HepG2 (cell line): ENCODE data around the gene MIA2. TPM values are rescaled to one million over a fixed set of nuclear protein-coding genes. Genes with fewer than 3 reads are reported as not detected.
A peak's percentile ranks its signal among the peaks of the same experiment; 100 is the strongest.

Experiments used
- ARNTL ChIP-seq: sonication (generic); formaldehyde crosslinking; IDR thresholded peaks from 2 replicates; pipeline ENCODE4 v1.4.0; 2020; ENCODE audit warnings: mild to moderate bottlenecking, missing genetic modification reagents
- CREM ChIP-seq, 2 experiments: sonication (generic) in 1 of 2; formaldehyde crosslinking in 1 of 2; IDR thresholded peaks; 2 replicates each; pipeline versions ENCODE4 v1.4.0 to v1.6.1; 2016 to 2020; ENCODE audit warnings: antibody characterized with exemption in 1 of 2, mild to moderate bottlenecking in 1 of 2, missing genetic modification reagents in 1 of 2
- EHMT2 ChIP-seq: fragments of 200-600 bp; sonication (generic); IDR thresholded peaks from 2 replicates; pipeline ENCODE4 v1.7.0; 2017; ENCODE audit warnings: antibody characterized with exemption, low read depth, low read length, borderline replicate concordance
- FOXA1 ChIP-seq, 2 experiments: fragments of 450-650 bp in 1 of 2; sonication (generic) in 1 of 2; formaldehyde crosslinking in 1 of 2; IDR thresholded peaks; 2 replicates each; pipeline versions ENCODE4 v1.4.0 to v1.6.1; 2016 to 2020; ENCODE audit warnings: missing genetic modification reagents in 1 of 2
- FOXJ3 ChIP-seq: sonication (generic); formaldehyde crosslinking; IDR thresholded peaks from 2 replicates; pipeline ENCODE4 v1.4.0; 2020; ENCODE audit warnings: missing genetic modification reagents, mild to moderate bottlenecking, borderline replicate concordance
- GLI4 ChIP-seq: sonication (generic); formaldehyde crosslinking; IDR thresholded peaks from 2 replicates; pipeline ENCODE4 v1.5.1; 2020; ENCODE audit warnings: missing genetic modification reagents, mild to moderate bottlenecking, moderate library complexity, borderline replicate concordance
- GTF2F1 ChIP-seq: fragments of 150-350 bp; IDR thresholded peaks from 2 replicates; pipeline ENCODE4 v1.6.1; 2014; ENCODE audit warnings: low read length
- HNF4G ChIP-seq, 2 experiments: sonication (generic) in 1 of 2; formaldehyde crosslinking in 1 of 2; IDR thresholded peaks; 2 replicates each; pipeline versions ENCODE4 v1.4.0 to v1.6.1; 2011 to 2020; ENCODE audit warnings: borderline replicate concordance in 2 of 2, low read depth in 2 of 2, mild to moderate bottlenecking in 2 of 2, low read length in 1 of 2, missing genetic modification reagents in 1 of 2, moderate library complexity in 1 of 2
- MYC ChIP-seq: sonication (generic); formaldehyde crosslinking; IDR thresholded peaks from 2 replicates; pipeline ENCODE4 v1.9.0; 2021; ENCODE audit warnings: missing genetic modification reagents, borderline replicate concordance
- MYNN ChIP-seq: sonication (generic); formaldehyde crosslinking; IDR thresholded peaks from 2 replicates; pipeline ENCODE4 v1.4.0; 2020; ENCODE audit warnings: mild to moderate bottlenecking, low read depth, missing genetic modification reagents
- RXRB ChIP-seq: IDR thresholded peaks from 2 replicates; pipeline ENCODE4 v1.6.1; 2016; ENCODE audit warnings: borderline replicate concordance, missing genetic modification reagents, missing compliant biosample characterization
- TBL1XR1 ChIP-seq: fragments of 150-350 bp; IDR thresholded peaks from 2 replicates; pipeline ENCODE4 v1.6.1; 2014; ENCODE audit warnings: borderline replicate concordance, low read length; ENCODE audit not compliant: partially characterized antibody
- TOE1 ChIP-seq: sonication (generic); formaldehyde crosslinking; IDR thresholded peaks from 2 replicates; pipeline ENCODE4 v1.4.0; 2020; ENCODE audit warnings: mild to moderate bottlenecking, missing genetic modification reagents
- ZBTB39 ChIP-seq: sonication (generic); formaldehyde crosslinking; IDR thresholded peaks from 2 replicates; pipeline ENCODE4 v1.5.0; 2020; ENCODE audit warnings: missing genetic modification reagents
- ZFP91 ChIP-seq: sonication (generic); formaldehyde crosslinking; IDR thresholded peaks from 2 replicates; pipeline ENCODE4 v1.9.0; 2022; ENCODE audit warnings: missing genetic modification reagents, mild to moderate bottlenecking, borderline replicate concordance
- ZNF557 ChIP-seq: sonication (generic); formaldehyde crosslinking; IDR thresholded peaks from 2 replicates; pipeline ENCODE4 v1.4.0; 2020; ENCODE audit warnings: missing genetic modification reagents
- ZNF609 ChIP-seq: sonication (generic); formaldehyde crosslinking; IDR thresholded peaks from 2 replicates; pipeline ENCODE4 v1.4.0; 2020; ENCODE audit warnings: mild to moderate bottlenecking, missing genetic modification reagents, borderline replicate concordance
- ZNF644 ChIP-seq: IDR thresholded peaks from 2 replicates; pipeline ENCODE4 v1.6.1; 2016; ENCODE audit warnings: low read depth
- polyA plus RNA-seq, 8 experiments: library from polyadenylated mRNA; depleted of rRNA in 3 of 8; stranded (reverse) in 7 of 8; unstranded in 1 of 8; fragments of >200 nt; fragmentation: Illumina TruSeq in 4 of 8; extraction: Trizol in 4 of 8; gene quantifications; 2 replicates each; pipeline versions ENCODE4 v1.2.1 to v1.2.3, GENCODE V29; 2011 to 2016; ENCODE audit warnings: low read depth in 4 of 8, missing spikeins in 1 of 8, mixed read lengths in 1 of 8; ENCODE audit not compliant: insufficient read depth in 1 of 8
- total RNA-seq, 5 experiments: library from RNA; depleted of rRNA; stranded (reverse); fragments of >200 nt; fragmentation: Illumina TruSeq; extraction: Trizol; gene quantifications; 2 replicates each; pipeline ENCODE4 v1.2.3, GENCODE V29; 2016; ENCODE audit warnings: low read depth in 1 of 5
- TF ChIP-seq, protein P1 (sequence below): IDR thresholded peaks from 2 replicates; pipeline ENCODE4 v1.6.1; 2016

The MIA2 gene
- total and polyA plus RNA-seq, 2 of the 13 experiments (the other 11 are each of a cell fraction or from before 2014, with no cell fraction given), result 134 to 158 TPM

- no peak for TF ChIP-seq GLI4 (CRISPR knock-in tag)
- TF ChIP-seq GTF2F1, result no peak
- no peak for TF ChIP-seq TOE1
- TF ChIP-seq, protein P1, sequence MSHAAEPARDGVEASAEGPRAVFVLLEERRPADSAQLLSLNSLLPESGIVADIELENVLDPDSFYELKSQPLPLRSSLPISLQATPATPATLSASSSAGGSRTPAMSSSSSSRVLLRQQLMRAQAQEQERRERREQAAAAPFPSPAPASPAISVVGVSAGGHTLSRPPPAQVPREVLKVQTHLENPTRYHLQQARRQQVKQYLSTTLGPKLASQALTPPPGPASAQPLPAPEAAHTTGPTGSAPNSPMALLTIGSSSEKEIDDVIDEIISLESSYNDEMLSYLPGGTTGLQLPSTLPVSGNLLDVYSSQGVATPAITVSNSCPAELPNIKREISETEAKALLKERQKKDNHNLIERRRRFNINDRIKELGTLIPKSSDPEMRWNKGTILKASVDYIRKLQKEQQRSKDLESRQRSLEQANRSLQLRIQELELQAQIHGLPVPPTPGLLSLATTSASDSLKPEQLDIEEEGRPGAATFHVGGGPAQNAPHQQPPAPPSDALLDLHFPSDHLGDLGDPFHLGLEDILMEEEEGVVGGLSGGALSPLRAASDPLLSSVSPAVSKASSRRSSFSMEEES (CRISPR knock-in tag), result peak; percentile 77
- peak; percentile 82 for TF ChIP-seq RXRB (CRISPR knock-in tag)
- no peak for TF ChIP-seq CREM (IDR thresholded peaks at IDR 0.05)
- TF ChIP-seq CREM (CRISPR knock-in tag; IDR thresholded peaks at IDR 0.05), result no peak
- 0 out of 2 replicates have a peak, but pooled peaks have one; percentile 9 for TF ChIP-seq EHMT2
- peak; percentile 57; the same call in 1 of the 2 replicates for TF ChIP-seq ZBTB39
- peak; percentile 54; the same call in 1 of the 2 replicates for TF ChIP-seq ZNF609 (CRISPR knock-in tag)
- TF ChIP-seq FOXA1 (IDR thresholded peaks at IDR 0.05), result no peak
- TF ChIP-seq FOXA1 (CRISPR knock-in tag; IDR thresholded peaks at IDR 0.05), result peak; percentile 68
- 0 out of 2 replicates have a peak, but pooled peaks have one; percentile 48 for TF ChIP-seq FOXJ3
- TF ChIP-seq ZNF644 (CRISPR knock-in tag), result peak; percentile 64; the same call in 1 of the 2 replicates
- no peak for TF ChIP-seq ZNF557 (CRISPR knock-in tag)
- no peak for TF ChIP-seq HNF4G (IDR thresholded peaks at IDR 0.05; ENCODE audit: borderline replicate concordance, low read depth, low read length)
- peak; percentile 53; the same call in 1 of the 2 replicates for TF ChIP-seq HNF4G (CRISPR knock-in tag; IDR thresholded peaks at IDR 0.05; ENCODE audit: borderline replicate concordance, low read depth)
- TF ChIP-seq ZFP91 (CRISPR knock-in tag), result no peak
- no peak for TF ChIP-seq MYNN (CRISPR knock-in tag)
- no peak for TF ChIP-seq TBL1XR1
- no peak for TF ChIP-seq MYC (CRISPR knock-in tag)
- TF ChIP-seq ARNTL (CRISPR knock-in tag), result peak; percentile 46
These were observed 14.6 kb upstream of the MIA2 start (continued) for GRCh38 chr14:39219075-39219499.
